GM18508 (cell line): Measurements from ENCODE around the gene PALD1.
"Not testable (repeated sequence)": the region's sequence is repeated elsewhere in the genome, so short reads cannot be mapped to it uniquely, and the experiment has no call there.

Source experiments
- ATAC-seq: cut with Tn5 transposase; IDR thresholded peaks from one replicate; pipeline ENCODE4 v1.9.1; 2021; ENCODE audit warnings: moderate number of reproducible peaks; ENCODE audit not compliant: insufficient read depth, unreplicated experiment

Gene PALD1

GRCh38 chr10:70566515-70567290 lies 88.1 kb downstream of the PALD1 start:
- ATAC-seq, result no peak

GRCh38 chr10:70567603-70568002 lies 89.0 kb downstream of the PALD1 start:
- no peak for ATAC-seq

- no peak for ATAC-seq
These were observed 89.5 kb downstream of the PALD1 start for GRCh38 chr10:70568113-70568512.

DNA sequence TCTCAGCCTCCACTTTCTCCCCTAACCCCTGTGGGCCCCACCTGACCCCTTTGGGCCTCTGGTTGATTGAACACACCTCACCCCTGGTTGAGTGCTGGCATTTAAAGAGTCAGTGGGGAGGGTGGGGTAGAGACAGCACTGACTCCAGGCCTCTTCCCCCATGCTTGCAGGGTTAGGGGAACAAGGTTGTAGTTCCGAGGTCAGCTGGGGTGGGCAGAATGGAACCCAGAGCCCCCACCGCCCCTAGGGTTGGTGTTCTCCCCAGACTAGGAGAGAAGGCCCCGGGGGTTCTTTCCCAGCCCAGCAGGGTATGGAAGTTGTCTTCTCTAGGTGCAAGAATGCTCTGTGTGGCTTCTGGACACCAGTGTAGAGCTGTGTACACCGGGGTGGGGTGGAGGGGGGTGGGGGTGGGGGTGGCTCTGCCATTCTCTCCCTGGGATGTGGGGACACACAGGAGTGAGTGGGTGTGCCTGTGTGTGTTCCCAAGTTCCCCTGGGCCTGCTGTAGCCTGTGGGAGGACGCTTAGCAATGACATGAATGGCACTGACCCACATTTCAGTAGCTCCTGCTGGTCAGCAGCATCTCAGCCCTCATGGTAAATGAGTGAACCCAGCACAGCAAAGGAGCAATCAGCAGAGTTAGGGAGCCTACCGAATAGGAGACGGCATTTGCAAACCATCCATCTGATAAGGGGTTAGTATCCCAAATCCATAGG lies 90.4 kb downstream of the PALD1 start:
- no peak for ATAC-seq

GRCh38 chr10:70571236-70571635 lies 92.7 kb downstream of the PALD1 start:
- ATAC-seq, result no peak

- no peak for ATAC-seq
These were observed 93.3 kb downstream of the PALD1 start for GRCh38 chr10:70571636-70572439.

- no peak for ATAC-seq
These were observed 95.3 kb downstream of the PALD1 start for GRCh38 chr10:70573599-70574506.

GRCh38 chr10:70575486-70575873 lies 96.9 kb downstream of the PALD1 start:
- ATAC-seq, result no peak

DNA sequence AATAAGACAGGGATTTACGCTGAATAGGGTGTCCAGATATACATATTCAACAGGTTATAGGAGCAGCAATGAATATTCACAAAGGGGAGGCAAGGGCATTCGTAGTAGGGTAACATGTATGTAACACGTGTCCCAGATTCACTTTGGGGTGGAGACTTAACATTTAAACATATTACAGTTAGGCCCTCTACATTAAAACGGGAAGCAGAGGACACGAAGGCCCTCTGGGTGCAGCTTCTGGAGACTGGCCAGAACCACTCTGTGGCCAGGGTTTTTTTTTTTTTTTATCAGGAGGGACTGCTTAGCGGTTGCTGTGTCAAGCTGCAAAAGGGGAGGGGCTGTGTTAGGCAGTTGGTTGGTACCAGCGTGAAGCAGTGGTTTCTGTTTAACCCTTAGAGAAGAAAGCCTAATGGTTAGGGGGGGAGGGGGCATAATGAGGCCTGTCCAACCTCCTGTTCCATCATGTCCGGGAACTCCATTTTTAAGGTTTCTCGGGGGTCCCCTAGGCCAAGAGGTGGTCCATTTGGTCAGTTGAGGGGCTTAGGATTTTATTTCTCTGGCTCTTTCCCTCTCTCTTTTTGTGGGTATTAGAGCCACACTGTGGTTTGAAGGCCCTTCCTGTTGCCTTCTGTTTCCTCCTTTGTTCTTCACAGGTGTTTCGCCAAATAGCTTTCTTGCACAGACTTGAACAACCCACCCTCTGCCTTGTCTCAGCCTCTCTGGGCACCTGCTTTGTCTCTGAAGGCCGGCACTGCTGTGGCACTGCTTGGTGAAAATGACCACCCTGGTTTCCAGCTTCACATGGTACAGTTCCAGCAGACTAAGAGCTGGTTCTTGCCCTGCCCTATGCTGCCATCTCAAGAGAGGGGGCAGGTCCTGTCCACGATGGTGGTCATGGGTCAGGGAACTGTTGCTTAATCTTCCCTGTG lies 97.6 kb downstream of the PALD1 start:
- no peak for ATAC-seq

DNA sequence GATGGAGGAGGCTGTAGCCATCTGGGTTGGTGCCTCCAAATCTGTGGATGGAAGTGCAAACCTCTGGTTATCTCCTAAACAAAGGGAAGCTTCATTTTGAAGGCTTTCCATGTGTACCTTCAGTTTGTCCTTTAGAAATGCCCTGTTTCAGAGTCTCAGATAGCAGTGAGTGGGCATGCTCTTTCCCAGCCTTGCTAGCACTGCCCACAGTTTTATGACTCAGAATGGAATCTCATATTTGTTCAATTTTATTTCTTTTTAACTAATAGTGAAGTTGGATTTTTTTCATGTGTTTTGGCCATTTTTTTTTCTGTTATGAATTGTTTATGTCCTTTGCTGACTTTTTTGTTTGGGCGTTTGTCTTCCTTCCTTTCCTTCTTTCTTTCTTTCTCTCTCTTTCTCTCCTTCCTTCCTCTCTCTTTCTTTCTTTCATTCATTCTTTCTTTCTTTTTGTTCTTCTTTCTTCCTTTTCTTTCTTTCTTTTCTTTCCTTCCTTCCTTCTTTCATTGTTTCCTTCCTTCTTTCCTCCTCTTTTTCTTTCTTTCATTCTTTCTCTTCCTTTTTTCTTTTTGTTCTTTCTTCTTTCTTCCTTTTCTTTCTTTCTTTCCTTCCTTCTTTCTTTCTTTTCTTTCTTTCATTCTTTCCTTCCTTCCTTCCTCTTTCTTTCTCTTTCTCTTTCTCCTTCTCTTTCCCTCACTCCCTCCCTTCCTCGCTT lies 98.4 kb downstream of the PALD1 start:
- ATAC-seq, result no peak

GRCh38 chr10:70578371-70578947 lies 99.9 kb downstream of the PALD1 start:
- ATAC-seq, result peak; percentile 47

DNA sequence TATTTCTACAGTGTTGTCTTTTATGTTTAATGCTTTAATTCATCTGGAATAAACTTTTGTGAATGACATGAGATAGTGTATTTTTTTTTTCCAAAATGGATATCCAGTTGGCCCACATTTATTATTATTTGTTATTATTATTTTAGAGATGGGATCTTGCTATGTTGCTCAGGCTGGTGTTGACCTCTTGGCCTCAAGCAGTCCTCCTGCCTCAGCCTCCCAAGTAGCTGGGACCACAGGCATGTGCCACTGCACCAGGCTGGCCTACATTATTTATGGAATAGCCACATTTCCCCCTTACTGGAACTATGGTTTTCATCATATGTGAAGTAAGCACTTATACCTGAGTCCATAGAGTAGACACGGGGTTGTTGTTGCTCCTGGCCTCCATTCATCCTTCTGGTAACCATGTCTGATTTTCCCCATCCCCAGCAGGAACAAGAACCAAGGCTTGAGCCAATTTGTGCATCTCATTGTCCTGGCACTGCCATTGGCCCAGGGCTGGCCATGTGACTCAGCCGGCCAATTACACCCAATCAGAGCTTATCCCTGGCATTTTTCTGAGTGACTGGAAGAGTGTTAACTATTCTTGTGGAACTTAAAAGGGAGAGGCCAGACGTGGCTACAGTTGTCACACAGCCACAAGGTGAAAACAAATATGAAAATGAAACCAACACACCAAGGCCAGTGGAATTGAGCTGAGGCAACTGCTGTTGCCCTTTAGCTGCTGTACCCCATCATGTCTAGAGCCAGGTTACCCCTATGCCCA lies 100.9 kb downstream of the PALD1 start:
- ATAC-seq, result no peak

DNA sequence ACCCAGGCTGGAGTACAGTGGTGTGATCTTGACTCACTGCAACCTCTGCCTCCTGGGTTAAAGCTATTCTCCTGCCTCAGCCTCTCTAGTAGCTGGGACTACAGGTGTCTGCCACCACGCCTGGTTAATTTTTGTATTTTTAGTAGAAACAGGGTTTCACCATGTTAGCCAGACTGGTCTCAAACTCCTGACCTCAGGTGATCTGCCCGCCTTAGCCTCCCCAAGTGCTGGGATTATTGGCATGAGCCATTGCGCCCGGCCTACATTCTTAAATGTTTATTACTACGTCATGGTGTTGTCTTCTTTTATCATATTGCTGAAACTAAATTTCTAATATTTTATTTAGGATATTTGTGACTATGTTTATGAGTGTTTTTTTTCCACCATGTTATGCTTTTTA lies 102.6 kb downstream of the PALD1 start:
- not testable (repeated sequence) for ATAC-seq

DNA sequence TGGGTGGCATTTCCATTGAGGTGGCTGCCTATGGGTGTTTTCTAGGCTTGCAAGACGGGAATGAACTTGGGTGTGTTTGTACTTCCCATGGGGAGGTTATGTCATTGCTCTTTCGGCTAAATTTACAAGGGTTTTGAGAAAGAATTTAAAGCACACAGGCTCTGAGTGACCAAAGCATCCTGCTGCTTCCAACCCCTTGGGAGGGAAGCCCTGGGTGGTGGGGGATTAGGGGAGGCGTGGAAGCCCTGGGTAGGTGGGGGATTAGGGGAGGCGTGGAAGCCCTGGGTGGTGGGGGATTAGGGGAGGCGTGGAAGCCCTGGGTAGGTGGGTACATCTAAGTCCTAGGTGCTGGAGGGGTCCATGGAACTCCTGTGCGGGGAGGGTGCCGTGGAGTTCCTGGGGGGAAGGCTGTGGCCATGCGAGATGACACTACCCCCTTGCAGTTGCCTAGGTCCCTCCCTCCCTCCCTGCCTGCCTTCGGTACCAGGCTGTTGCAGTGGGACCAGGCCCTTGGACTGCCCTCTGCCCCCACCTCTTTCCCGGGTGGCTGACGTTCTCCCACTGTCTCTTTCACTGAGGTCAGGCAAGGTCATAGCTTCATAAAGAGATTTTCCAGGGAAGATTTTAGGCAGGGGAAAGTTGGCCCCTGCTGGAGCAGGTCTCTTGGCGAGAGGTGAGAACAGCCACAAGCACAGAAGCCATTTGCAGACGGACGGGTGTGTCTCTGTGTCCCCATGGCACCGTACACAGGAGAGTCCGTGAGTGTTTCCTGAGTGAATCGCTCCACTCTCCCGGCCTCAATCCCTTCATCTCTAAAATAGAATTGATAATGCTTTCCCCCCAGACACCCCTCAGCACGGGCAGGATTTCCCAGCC lies 104.5 kb downstream of the PALD1 start:
- ATAC-seq, result no peak

- no peak for ATAC-seq
These were observed 105.1 kb downstream of the PALD1 start for GRCh38 chr10:70583669-70584037.

- ATAC-seq, result no peak
These were observed 105.8 kb downstream of the PALD1 start for GRCh38 chr10:70584366-70584765.
